Cerebellar cortex (tissue), 1 donor: ENCODE results near the gene CGB8.

Experiments
- DNase-seq: peaks from one replicate; pipeline ENCODE4 v3.0.0-alpha.2; 2015; ENCODE audit warnings: low spot score

The CGB8 gene

DNA sequence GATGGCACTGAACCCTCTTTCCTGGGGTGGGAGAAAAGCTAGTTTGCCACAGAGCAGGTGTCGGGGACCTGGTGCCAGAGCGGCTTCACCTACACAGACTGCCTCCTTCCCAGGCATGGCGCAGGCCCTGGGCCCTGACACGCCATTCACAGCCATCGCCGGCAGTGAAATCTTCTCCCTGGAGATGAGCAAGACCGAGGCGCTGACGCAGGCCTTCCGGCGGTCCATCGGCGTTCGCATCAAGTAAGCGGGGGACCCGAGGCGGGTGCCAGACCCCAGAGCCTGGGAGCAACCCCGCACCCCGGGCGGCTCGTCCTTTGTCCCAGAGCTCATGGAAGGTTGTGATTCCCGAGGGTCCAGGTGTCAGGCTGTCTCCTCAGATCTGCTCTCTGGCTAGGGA is 42.0 kb downstream of the CGB8 start:
- no peak for DNase-seq

DNA sequence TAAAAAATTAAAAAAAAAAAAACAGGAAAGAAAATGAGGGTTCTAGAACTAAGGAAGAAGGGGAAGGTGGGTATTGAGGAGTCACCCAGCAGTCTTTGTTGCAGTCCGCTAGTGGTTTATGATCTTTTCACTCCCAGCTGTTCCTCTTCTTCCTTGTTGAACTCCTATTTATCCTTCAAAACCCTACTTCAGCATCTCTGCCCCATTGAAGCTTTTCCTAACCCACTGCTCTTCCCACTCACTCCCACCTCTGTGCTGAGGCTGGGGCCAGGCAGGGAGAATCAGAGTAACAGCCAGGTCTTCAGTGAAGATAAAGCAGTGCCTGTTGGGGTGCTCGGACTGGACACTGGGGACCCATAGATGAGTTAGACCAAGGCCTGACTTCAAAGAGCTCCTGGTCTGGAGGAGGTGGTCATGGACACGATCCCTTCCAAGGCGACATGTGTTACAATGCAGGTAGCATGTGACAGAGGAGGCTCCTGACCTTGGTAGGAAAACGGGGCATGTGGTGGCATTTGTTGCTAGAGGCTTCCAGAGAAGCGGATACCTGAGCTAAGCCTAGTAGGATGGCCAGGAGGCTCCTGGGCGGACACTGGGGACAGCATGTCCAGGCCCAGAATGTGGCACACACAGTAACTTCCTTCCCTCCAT is 43.8 kb downstream of the CGB8 start:
- DNase-seq: no peak

DNA sequence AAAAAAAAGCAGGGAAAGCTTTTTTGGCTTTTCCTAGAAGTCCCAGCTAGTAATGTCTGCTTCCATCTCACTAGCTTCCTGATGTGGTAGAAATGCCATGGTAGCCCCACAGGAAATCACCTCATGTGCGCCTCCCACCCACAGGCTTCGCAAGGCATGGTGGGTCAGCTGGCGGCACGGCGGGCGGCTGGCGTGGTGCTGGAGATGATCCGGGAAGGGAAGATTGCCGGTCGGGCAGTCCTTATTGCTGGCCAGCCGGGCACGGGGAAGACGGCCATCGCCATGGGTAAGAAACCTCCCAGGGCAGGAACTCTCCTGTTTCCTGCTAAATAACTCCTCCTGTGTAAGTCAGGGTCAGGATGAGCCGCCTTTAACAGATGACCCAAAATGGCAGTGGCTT is 44.8 kb downstream of the CGB8 start:
- no peak for DNase-seq

DNA sequence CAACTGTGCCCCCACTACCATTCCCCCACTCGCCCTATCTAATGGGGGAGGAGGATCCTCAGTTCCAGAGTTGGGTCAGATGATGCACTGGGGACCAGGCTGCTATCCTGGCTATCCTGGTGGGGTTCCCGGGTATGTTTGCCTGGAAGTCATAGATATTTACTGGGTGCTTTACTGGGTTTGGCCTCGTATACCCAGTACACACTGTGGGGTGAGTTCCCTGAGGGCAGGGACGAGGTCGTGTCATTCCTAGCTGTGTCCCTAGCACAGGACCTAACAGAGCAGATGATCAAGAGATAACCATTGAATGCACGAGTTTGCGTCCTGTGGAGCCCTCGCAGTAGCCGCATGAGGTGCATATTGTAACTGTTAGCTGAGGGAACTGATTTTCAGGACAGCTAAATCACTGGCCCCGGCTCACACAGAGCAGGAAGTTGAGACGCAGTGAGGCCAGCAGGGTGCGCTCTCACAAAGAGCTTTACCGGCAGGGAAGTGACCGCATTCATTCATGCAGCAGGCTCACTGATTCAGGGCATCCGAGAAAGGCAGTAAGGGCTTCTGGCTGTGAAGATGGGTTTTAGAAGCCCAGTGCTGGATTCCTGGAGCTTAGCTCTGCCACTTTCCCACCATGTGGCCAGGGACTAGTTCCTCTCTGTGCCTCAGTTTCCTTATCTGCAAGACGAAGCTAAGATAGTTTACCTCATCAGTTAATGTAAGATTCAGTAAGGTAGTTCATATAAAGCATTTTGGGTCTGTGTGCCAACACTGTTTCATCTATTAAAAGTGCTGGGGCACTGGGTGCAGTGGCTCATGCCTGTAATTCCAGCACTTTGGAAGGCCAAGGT is 49.2 kb downstream of the CGB8 start:
- peak; percentile 61 for DNase-seq

DNA sequence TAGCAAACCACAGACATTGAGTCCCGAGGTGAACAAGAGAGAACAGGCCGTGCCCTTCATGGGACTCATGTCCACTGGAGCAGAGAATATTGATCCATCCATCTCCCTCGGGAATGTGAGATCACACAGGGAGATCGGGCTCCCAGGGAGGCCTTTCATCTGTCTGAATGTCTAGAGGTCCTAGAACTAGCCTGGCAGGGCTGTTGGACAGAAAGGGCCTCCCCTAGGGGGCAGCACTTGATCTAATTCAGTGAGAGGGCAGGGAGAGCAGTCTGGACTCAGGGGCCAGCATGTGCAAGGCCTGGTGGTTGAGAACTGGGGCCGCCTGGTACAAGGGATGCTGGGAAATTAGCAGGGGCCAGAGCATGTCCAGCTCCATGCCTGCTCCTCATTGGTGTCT is 50.9 kb downstream of the CGB8 start:
- peak; percentile 49 for DNase-seq
